GM06990 (cell line): Measurements from ENCODE around the gene S100A2.

ENCODE experiments used
- DNase-seq: peaks from one replicate; pipeline ENCODE4 v3.0.0-alpha.2; 2011; ENCODE audit not compliant: insufficient read length; ENCODE audit errors: extremely low read depth
- H3K27me3 ChIP-seq: replicated peaks from 2 replicates; pipeline ENCODE4 v1.6.0; 2011; ENCODE audit warnings: low read length; ENCODE audit not compliant: control insufficient read depth, insufficient read depth
- H3K36me3 ChIP-seq: 2 replicates; pipeline ENCODE4 v1.5.1; 2011; ENCODE audit warnings: low read length; ENCODE audit not compliant: control insufficient read depth, insufficient read depth
- H3K4me3 ChIP-seq: replicated peaks from 2 replicates; pipeline ENCODE4 v1.5.1; 2011; ENCODE audit warnings: low read depth, mild to moderate bottlenecking, control low read depth, low read length
- CTCF ChIP-seq: IDR thresholded peaks from 2 replicates; pipeline ENCODE4 v1.5.1; 2011; ENCODE audit warnings: low read length, control low read depth, mild to moderate bottlenecking, inconsistent platforms; ENCODE audit not compliant: insufficient read depth, poor library complexity, severe bottlenecking

S100A2 gene

GRCh38 chr1:153532769-153533599 is 32.7 kb downstream of the S100A2 start:
- no peaks in the 10 kb centered on the region; the same call in 1 of the 2 replicates for H3K27me3 ChIP-seq
- no peaks in the 10 kb centered on the region for H3K36me3 ChIP-seq
- peak; percentile 88 for TF ChIP-seq CTCF
- no peak overlapping the region for H3K4me3 ChIP-seq
- DNase-seq = peak; percentile 58

- Histone ChIP-seq H3K27me3 (no peaks in the 10 kb centered on the region; the same call in 1 of the 2 replicates), H3K4me3 (no peak overlapping the region), H3K36me3 (no peaks in the 10 kb centered on the region)
- no peak for DNase-seq
- no peak for TF ChIP-seq CTCF
These were observed 33.5 kb downstream of the S100A2 start for GRCh38 chr1:153532181-153532580.

- no peaks in the 10 kb centered on the region for H3K36me3 ChIP-seq
- no peak for TF ChIP-seq CTCF
- no peak for DNase-seq
- H3K27me3 ChIP-seq = no peaks in the 10 kb centered on the region; the same call in 1 of the 2 replicates
- no peak overlapping the region for H3K4me3 ChIP-seq
These were observed 34.0 kb downstream of the S100A2 start for GRCh38 chr1:153531638-153532037.

GRCh38 chr1:153527683-153528040 is 38.0 kb downstream of the S100A2 start:
- no peaks in the 10 kb centered on the region for H3K36me3 ChIP-seq
- no peak for TF ChIP-seq CTCF

GRCh38 chr1:153527023-153527682 is 38.5 kb downstream of the S100A2 start:
- Histone ChIP-seq H3K4me3 (no peak overlapping the region), H3K27me3 (no peaks in the 10 kb centered on the region; the same call in 1 of the 2 replicates), H3K36me3 (no peaks in the 10 kb centered on the region)
- DNase-seq = no peak
- no peak for TF ChIP-seq CTCF

More at GRCh38 chr1:153527683-153528040, 38.0 kb downstream of the S100A2 start:
- no peak for DNase-seq
- Histone ChIP-seq H3K27me3 (no peaks in the 10 kb centered on the region; the same call in 1 of the 2 replicates), H3K4me3 (no peak overlapping the region)
